Dermis blood vessel endothelial cell (primary cell): Measurements from ENCODE around the gene TBX15. TPM values are rescaled to one million over a fixed set of nuclear protein-coding genes. Genes with fewer than 3 reads are reported as not detected.
"Not testable (repeated sequence)": the region's sequence is repeated elsewhere in the genome, so short reads cannot be mapped to it uniquely, and the experiment has no call there.

ENCODE experiments used
- DNase-seq: peaks from one replicate; pipeline ENCODE4 v3.0.0; 2010
- total RNA-seq: library from RNA; depleted of rRNA; stranded (reverse); fragments of >200 nt; gene quantifications from 2 replicates; pipeline ENCODE4 v1.2.3, GENCODE V29; 2014

Gene TBX15
- total RNA-seq, 1 donor from 2014 or later = not detected

DNA sequence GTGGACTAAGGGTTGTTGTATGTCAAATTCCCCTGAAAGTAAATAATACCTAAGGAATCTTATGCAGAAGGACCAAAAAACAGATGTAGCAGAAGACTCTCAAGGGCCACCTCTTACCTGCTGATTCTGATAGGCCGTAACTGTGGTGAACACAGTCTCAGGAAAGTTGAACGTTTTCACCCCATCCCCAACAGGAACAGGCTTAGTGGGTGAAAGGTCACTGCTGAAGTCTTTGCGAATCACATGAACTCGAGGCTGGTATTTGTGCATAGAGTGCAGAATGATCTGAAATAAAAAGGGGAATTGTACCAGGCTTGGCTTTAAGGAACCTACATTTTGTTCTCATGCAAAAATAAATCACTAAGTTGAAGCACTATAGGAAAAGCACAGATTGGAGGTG is 64.8 kb downstream of the TBX15 start:
- DNase-seq = no peak

GRCh38 chr1:118921994-118922393 is 66.1 kb downstream of the TBX15 start:
- no peak for DNase-seq

DNA sequence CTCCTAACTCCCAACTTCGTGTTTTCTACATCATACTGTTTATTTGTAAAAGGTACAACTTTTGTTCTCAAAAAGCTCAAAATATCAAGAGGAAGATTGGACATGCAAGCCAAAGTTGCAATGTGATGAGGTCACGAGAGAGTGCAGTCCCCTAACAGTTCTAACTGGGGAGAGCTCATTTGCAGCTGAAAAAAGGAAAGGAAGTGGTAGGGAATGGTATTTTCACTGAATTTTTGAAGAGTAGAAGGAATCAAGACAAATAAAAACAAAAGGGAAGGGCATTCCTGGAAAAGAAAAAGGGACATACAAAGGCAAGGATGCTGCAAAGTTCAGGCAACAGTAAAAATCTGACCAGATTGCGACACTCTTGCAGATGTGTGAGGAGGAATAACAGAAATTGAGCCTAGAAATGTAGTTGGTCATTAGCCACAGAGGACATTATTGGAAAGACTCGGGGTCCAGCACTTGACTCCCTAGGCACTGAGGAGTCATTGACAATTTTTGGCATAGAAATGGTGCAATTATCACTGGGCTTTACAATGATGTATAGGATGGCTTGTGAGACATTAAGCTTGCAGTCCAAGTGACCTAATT is 67.9 kb downstream of the TBX15 start:
- DNase-seq = no peak

GRCh38 chr1:118918940-118919259 is 69.2 kb downstream of the TBX15 start:
- DNase-seq = no peak

GRCh38 chr1:118918230-118918939 is 69.8 kb downstream of the TBX15 start:
- no peak for DNase-seq

- not testable (repeated sequence) for DNase-seq
These were observed 71.8 kb downstream of the TBX15 start for GRCh38 chr1:118916346-118916745.

DNA sequence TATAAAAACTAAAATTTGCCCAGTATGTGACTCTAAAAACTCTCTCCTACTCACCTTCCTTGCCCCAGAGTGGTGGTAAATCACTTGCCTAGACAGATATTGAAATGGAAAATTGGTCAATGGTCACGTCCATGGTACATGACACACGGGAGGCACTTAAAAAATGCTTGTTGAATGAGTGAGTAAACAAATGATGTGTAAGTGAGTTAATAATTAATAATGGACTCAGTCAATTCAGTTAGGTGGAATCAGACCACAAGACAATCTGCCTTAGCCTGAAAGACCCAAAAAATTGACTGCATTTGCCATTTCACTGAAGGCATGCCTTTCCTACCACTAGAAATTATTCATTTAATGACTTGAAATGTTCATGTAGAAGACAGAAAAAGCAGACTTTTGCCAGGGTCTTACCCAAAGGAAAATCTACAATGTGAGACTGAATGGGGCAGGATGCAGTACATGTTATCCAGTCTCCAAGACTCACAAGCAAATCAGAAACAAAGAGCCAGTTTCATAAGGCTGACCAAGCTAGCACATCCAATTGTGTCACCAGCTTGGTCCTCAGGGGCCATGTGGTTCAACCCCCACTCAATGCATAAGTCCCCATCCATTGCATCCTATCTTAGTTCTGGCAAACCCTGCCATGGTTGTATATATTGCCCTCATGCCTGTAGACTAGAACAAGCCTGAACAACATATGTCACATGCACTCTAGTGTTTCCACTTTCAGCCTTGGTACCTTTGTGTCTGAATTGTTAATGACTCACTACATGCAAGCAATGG is 73.6 kb downstream of the TBX15 start:
- no peak for DNase-seq

- no peak for DNase-seq
These were observed 74.3 kb downstream of the TBX15 start for GRCh38 chr1:118913818-118914217.

GRCh38 chr1:118912574-118912973 is 75.6 kb downstream of the TBX15 start:
- no peak for DNase-seq

- no peak for DNase-seq
These were observed 76.6 kb downstream of the TBX15 start for GRCh38 chr1:118911571-118911970.

DNA sequence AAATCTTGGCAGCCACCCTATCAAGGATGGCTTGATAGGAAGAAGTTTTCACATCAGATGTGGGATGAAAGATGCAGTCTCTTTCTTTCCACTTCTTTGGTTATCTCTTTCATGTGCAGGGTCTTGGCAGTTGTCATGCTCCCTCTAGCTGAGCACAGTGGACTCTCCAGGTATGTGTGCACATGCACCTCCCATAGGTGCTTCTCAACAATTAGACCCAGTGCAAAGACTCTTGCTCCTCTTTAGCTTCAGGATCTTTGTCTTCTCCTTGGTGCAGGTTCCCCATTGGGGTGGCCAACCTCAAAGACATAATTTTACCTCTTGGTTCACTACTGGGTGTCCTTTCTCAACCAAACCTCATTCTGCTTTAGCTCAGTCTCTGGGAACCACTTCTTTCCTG is 80.7 kb downstream of the TBX15 start:
- no peak for DNase-seq

DNA sequence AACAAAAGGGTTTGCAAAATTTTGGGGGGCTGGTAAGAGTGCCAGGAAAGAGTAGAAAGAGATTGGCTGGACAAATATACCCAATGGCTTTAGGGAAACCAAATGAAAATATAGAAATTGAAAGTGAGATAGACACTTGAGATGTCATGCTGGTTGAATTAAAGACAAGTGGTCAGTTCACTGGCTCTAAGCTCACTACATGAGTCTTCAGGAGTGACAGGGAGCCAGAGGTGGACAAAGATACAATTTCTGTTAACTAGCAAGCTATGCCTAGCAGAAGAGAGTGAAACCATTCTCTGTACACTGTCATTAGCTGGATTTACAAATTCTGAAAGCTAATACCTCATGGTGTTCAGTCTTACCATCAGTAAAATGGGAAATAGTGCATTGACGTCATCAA is 82.5 kb downstream of the TBX15 start:
- DNase-seq = no peak

GRCh38 chr1:118905196-118905595 is 82.9 kb downstream of the TBX15 start:
- no peak for DNase-seq

DNA sequence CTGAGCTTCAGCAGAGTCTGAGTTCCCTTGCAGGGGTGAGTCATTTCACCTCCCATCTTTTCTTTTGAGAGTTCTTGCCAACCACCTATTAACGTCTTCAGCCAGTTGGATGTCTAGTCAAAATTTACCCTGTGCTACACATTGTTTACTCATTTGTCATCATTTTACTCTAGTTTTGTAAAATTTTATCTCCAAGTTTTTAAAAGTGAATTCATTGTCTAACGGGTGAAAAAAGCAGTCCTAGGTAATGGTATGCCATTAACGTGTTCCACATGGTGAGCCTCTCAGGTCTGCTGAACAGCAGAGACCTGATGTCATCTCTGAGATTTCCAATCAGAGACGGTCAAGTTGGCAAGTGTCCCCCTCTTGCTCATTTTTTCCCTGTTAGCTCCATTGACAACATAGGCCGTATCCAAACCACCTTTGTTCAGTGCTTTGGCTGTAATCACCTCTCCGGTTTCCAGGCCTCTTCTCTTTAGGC is 85.4 kb downstream of the TBX15 start:
- DNase-seq = no peak

- no peak for DNase-seq
These were observed 85.8 kb downstream of the TBX15 start for GRCh38 chr1:118902299-118902698.

DNA sequence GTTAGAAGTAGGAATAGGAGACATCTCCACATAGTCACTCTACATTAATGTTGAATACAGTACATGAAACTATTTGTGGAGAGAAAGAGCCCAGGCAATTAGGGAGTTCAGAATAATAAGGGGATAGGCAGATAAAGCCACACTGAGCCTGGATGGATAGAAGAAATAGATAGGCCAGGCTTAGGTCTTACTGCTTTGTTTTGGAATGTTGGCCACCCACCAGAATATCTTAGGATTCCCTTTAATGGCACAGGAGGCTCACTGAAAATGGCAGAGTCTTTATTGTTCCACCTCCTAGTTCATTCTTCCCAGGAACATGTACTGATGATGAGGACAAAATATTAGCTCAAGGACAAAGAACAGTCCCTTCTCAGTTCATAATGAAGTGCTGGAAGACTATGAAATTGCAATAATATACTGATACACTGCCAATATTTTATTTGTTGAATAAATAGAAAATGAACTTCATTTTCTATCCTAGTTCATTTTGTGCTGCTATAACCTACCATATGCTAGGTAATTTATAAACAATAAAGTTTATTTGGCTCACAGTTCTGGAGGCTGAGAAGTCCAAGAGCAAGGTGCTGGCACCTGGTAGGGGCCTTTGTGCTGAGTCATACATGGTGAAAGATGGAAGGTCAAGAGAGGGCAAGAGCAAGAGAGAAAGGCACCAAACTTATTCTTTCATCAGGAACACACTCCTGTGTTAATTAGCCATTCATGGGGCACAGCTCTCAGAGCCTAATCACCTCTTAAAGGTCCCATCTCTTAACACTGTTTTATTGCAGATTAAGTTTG is 87.3 kb downstream of the TBX15 start:
- no peak for DNase-seq

DNA sequence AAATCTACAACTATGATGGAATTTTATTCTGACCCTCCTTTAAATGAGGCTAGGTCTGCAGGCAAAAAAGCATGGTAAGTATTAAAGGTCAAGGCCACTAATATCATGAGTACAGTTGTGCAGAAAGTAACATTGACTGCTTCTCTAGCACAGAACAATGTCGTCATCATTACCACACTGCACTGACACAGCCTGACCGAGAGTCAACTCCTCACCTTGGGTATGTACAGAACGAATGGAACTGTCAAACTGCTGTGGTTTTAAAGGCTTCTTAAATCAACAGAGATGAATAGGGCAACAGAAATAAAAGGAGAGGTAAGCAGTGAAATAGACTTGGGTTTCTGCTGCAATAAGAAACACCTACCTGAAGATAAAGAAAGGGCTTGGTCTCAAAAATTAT is 88.8 kb downstream of the TBX15 start:
- no peak for DNase-seq

DNA sequence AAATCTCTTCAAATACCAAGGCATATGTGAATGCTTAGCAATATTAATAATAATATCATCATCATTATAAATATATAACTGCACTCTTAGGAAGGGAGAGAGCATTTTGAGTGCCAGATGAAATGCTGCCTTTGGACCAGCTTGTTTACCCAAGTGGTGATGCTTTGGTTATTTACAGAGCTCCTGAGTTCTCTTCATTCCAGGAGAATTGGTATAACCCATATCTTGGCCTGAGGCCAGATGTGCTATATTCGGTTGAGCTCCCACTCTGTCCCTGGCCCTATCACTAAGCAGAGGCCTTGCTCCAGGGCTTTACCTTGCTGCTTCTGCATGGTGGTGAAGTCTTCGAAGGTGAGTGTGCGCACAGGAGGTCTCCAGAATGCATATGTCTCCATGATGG is 89.4 kb downstream of the TBX15 start:
- no peak for DNase-seq

DNA sequence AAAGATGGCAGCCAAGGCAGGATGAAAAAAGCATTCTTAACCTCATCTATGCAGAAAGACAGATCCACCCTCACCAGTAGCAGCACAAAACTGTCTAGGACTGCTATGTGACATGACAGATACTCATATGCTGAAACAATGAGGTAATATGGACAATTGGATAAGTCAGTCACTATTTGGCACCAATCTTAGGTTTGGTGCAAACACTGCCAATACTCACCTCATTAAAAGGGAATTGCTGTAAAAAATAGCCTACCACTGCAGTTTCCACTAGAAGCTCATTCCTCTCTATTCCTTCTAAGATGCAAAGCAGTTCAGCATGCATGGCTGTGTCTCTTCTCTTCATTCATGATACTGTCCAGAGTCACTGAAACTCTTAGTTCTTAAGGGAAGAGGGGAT is 91.7 kb downstream of the TBX15 start:
- no peak for DNase-seq

DNA sequence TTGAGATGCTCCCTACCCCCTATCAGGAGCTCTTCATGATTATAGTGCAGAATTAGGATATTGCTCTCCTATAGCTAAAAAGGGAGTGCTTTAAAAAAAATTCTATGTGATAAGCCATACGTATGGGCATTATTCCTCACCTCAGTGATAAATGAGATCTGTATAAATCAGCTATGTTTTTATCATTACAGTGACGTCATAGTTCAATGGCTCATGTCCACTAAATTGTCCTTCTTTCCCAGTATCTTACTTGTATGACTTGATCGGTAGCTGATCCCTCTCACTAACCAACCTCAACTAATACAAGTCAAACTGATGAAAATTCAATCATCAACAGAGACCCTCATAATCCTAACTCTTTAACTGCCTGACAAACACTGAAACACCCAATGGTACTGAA is 93.3 kb downstream of the TBX15 start:
- DNase-seq = no peak

- DNase-seq = no peak
These were observed 97.2 kb downstream of the TBX15 start for GRCh38 chr1:118890851-118891384.

- no peak for DNase-seq
These were observed 103.2 kb downstream of the TBX15 start for GRCh38 chr1:118884946-118885345.

GRCh38 chr1:118881751-118882150 is 106.4 kb downstream of the TBX15 start:
- DNase-seq = no peak
